Activated CD4-positive, alpha-beta T cell treated with anti-CD3 and anti-CD28 coated beads, Interleukin-2, amount 50 U/mL, for 16 hours (primary cell): ENCODE results near the gene NR1I3.
"Not testable (repeated sequence)": the region's sequence is repeated elsewhere in the genome, so short reads cannot be mapped to it uniquely, and the experiment has no call there.

Source experiments
- DNase-seq: peaks from one replicate; pipeline ENCODE4 v3.0.0-alpha.2; 2020

Gene NR1I3, protein sequence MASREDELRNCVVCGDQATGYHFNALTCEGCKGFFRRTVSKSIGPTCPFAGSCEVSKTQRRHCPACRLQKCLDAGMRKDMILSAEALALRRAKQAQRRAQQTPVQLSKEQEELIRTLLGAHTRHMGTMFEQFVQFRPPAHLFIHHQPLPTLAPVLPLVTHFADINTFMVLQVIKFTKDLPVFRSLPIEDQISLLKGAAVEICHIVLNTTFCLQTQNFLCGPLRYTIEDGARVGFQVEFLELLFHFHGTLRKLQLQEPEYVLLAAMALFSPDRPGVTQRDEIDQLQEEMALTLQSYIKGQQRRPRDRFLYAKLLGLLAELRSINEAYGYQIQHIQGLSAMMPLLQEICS

DNA sequence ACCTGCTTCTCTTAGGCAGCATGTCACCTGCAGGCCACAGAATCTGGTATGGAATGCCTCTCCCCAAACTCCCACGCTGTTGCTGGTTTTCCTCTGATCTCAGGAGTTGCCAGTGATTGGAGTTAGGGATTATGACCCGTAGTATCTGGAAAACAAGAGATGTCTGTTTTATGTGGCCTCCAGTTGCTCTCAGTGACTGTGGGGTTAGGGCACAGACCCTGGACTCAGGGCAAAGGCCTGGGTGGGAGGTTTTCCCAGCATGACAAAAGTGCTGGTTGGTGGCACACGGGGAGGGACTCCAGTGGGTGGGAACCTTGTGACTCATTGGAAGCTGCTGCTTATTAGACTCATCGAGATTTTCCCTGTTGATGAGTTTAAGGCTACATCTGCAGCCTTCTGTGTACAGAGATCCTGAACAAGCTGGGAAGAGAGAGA lies at the start of gene NR1I3:
NR1I3 (minus strand) TSS at position 165 of the 435 bp plus-strand sequence. CDS start 1,638 bp downstream, outside the sequence.
- no peak for DNase-seq

DNA sequence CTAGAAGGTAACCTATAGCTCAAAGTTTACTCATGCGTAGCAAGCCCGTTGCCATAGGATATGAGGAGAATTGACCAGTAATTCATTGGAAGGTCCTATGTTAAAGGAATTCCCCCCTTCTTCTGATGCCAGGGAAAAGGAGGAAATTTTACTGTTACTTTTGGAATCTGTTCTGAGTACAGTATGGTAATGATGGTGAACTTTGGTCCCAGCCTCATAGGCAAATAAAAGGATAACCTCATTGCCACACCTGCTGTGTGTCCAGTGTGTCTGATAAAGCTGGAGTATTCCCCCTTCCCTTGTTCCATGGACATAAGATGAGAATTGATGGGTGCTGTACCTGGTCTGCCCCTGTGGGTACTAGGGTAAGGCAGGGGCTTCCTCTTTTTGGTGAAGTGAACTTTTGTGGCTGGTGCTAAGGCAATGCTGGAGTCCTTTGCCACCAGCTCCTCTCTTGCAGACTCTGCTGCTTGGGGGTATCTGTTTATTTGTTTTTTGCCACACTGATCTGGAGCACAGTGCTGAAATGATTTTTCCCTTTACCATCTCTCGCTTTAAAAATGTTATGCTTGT lies 49.6 kb upstream of the NR1I3 start:
- DNase-seq: no peak

- no peak for DNase-seq
These were observed 47.5 kb upstream of the NR1I3 start for GRCh38 chr1:161285521-161285920.

- no peak for DNase-seq
These were observed 47.1 kb upstream of the NR1I3 start for GRCh38 chr1:161285113-161285512.

GRCh38 chr1:161282991-161283390 lies 45.0 kb upstream of the NR1I3 start:
- no peak for DNase-seq

DNA sequence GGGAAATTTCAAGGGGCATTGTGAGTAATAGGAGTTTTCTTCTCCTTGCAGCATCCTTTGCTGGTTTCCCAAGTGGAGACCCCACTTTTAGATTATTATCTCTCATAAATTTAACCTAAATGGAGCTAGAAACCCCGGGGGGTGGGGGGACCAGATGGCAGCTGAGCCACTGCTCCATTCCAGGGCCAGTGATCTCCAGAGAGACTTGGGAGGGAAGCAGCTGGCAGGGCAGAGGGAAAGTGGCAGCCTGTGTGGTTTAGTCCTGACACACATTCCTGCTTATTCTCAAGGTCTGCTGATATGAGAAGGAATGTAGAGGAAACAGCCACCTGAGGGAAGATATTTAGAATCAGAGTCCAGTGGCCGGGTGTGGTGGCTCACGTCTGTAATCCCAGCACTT lies 36.9 kb upstream of the NR1I3 start:
- no peak for DNase-seq

- no peak for DNase-seq
These were observed 35.4 kb upstream of the NR1I3 start for GRCh38 chr1:161273402-161273801.

DNA sequence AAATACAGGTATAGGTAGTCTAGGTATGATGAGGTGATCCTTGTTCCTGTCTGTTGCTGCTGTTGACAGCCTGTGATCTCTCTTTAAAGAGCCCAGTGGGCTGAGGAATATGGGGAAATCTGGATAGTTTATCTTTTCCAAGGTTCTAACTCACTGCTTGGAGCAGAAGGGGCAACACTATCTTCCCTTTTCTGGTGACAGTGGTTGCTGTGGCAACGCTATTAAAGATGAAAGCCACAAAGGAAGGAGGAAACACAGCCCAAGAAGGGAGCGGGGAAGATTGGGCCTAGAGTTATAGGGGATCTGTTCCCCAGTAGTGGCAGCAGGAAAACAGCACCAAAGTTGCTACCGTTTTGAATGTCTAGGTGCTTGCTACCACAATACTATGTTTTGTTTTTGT lies 29.3 kb upstream of the NR1I3 start:
- no peak for DNase-seq

- no peak for DNase-seq
These were observed 28.8 kb upstream of the NR1I3 start for GRCh38 chr1:161266836-161267235.

DNA sequence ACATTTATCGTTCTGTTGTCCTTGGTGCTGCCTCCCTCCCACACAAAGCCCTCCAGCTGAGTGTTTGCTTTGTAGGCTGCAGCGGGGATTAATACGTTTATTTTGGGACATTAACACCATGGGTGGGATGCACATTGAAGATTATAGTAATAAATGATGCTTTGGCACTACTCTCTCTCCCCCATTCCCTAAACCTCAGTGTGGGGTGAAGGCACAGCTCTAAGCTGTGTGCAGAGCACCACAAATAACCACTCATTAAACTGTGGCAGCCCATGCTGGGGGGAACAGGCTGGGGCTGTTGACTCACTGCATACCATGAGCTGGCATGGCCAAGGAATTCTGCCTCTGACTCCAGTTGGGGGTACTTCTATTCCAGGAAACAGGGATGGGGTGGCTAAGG lies 28.2 kb upstream of the NR1I3 start:
- no peak for DNase-seq

GRCh38 chr1:161265305-161265704 lies 27.3 kb upstream of the NR1I3 start:
- DNase-seq: no peak

GRCh38 chr1:161261261-161262235 lies 23.5 kb upstream of the NR1I3 start:
- DNase-seq: no peak

DNA sequence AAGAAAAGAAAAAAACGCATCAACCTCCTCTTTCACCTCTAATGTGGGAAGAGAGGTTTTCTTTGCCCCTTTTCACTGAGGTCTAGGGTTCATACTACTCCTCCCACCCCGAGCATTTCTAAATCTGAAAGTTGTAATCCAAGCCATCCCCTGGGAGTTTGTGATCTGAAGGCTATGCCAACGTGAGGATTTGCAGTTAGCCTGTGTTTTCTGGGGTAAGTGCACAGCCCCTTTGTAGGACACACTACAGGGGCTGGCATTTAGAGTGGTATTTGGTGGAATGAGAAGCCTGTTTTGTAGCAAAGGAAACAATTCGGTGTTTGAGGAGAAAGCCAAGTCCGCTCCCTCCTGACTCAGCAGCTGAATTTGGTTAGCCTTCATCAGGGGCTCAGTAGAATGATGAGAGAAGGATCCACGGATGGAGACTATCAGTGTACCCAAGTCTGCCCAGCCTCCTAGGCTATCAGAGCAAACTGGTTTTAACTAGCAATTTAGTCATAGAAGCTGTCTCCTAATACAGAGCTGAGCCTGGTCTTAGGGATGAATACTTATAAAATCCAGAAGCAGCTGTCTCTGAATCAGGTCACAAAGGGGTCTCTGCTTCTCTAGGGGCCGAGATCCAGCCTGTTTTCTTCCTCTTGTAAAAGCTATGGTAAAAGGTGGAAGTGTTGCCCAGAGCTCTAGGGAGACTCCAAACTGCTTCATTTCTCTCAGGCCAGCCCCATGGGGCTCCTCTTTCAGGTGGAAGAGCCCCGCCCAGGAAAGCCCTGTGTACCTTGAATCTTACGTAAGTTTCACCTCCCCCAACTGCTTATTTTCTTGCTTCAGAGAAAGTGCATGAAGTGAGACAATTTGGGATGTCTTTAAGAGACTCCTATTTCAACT lies 22.6 kb upstream of the NR1I3 start:
- DNase-seq: no peak

- no peak for DNase-seq
These were observed 21.8 kb upstream of the NR1I3 start for GRCh38 chr1:161259765-161260164.

DNA sequence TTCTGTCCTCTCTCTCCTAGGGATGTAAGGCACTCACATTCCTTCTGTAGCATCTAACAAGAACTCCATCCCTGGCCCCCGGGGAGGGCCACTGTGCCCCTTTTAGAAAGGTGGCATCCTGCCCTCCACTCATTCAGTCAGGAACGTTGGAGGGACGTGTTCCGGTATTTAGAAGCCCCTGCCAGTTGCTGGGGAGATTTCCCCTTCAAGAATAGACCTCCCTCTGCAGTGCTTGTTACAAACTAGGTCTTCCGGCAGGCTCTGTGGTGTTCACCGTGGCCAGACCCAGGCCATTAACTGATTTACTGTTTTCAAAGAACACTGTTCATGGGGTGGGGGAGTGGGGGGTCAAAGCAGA lies 21.3 kb upstream of the NR1I3 start:
- no peak for DNase-seq

- DNase-seq: peak; percentile 32
These were observed 20.7 kb upstream of the NR1I3 start, which contains the start of gene PCP4L1 for GRCh38 chr1:161258439-161259344. Gene PCP4L1, plus strand, starts transcription at chr1:161258745. Its CDS starts 230 bp downstream, at chr1:161258975.

- DNase-seq: not testable (repeated sequence)
These were observed 19.1 kb upstream of the NR1I3 start for GRCh38 chr1:161257109-161257508.

DNA sequence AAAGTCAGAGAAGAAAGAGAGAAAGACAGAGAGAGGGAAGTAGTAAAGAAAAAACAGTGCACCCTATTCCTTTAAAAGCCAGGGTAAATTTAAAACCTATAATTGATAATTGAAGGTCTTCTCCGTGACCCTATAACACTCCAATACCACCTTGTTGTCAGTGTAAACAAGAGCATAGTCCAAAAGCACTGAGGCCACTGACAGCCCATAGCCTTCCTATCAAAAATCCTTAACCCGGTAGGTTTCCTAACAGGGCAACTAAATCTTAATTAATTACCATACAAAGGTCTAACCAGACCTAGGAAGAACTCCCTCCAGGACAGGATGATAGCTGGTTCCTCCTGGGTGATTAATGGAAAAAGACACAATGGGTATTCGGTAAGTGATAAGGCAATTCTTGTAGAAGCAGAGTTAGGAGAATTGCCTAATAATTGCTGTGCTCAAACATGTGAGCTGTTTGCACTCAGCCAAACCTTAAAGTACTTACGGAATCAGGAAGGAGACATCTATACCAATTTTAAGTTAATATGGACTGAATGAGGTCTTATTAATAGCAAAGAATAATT lies 18.0 kb upstream of the NR1I3 start:
- DNase-seq: not testable (repeated sequence)

GRCh38 chr1:161255302-161255701 lies 17.3 kb upstream of the NR1I3 start:
- DNase-seq: not testable (repeated sequence)

- DNase-seq: no peak
These were observed 13.6 kb upstream of the NR1I3 start for GRCh38 chr1:161251579-161251978.

DNA sequence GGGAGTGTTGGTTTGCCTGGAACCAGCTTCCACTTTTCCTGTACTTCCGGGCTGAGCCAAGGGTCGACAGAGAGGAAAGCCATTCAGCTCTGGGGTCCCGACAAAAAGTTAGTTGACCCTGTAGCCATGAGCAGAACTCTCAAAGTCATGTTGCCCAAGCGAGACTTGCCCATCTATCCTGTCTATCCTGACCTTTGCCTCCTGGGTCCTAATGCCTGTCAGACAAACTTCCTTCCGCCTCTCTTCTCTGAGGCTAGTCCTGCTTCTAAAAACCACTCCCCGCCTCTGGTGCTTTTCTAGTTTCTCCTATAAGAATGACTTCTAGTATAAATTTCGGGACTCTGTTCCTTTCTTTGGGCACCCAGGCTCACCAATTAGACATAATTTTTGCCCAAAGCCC lies 12.8 kb upstream of the NR1I3 start:
- DNase-seq: no peak
